ENCODE results near the gene SLX9.
"Not testable (repeated sequence)": the region's sequence is repeated elsewhere in the genome, so short reads cannot be mapped to it uniquely, and the experiment has no call there.

SLX9 gene

DNA sequence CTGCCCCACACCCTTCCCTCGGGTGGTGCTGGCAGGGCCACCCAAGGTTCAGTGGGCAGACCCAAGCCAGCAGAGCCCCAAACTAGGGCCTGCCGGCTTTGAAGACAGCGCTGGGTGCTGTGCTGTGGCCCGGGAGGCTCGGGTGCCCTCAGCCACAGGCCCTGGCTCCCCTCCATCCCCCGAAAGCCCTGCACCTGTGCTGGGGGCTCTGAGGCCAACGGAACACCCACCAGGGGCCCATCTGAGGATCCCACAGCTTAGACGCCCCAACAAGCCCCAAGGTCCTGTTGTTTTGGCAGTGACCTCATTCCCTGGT lies 27.7 kb upstream of the SLX9 start:
- no peak overlapping the region for H3K18ac ChIP-seq (ENCODE audit: low read length)
- WGBS (ENCODE audit: extremely low coverage, insufficient coverage, low lambda C conversion rate), result no CpG with 5 or more reads among the region's 8 CpGs
- no peak overlapping the region for H3K9ac ChIP-seq (ENCODE audit: low read length)
- H2BK5ac ChIP-seq (ENCODE audit: low read length), result no peak overlapping the region
- no peak overlapping the region for H3K4me3 ChIP-seq (ENCODE audit: low read length)
- H3K79me1 ChIP-seq (ENCODE audit: low read length), result no peaks in the 10 kb centered on the region
- no peak overlapping the region for H3K56ac ChIP-seq (ENCODE audit: low read length)
- no peak overlapping the region for H2BK15ac ChIP-seq (replicated peaks; ENCODE audit: low read depth)
- no peak overlapping the region for H3K27ac ChIP-seq (ENCODE audit: low read depth, low read length)
- H2BK120ac ChIP-seq (ENCODE audit: low read depth, low read length), result no peak overlapping the region
- no peak overlapping the region for H3K4ac ChIP-seq (ENCODE audit: low read depth, low read length)
- H2AK5ac ChIP-seq (ENCODE audit: low read length), result no peak overlapping the region
- peaks cover 8% of the 10 kb centered on the region for H3K27me3 ChIP-seq (ENCODE audit: insufficient read depth, low read length, poor library complexity)
- H3K4me1 ChIP-seq (ENCODE audit: control insufficient read depth, low read depth, low read length), result no peaks in the 10 kb centered on the region
- no peaks in the 10 kb centered on the region for H3K79me2 ChIP-seq (ENCODE audit: control insufficient read depth, insufficient read depth, low read length)
- no peak overlapping the region for H4K8ac ChIP-seq (ENCODE audit: low read depth, low read length)
- H4K5ac ChIP-seq (ENCODE audit: low read length), result no peak overlapping the region
- no peak overlapping the region for H3K4me2 ChIP-seq (ENCODE audit: low read length)
- no peak overlapping the region for H3K23ac ChIP-seq (ENCODE audit: low read length)
- H3K36me3 ChIP-seq (ENCODE audit: control insufficient read depth, insufficient read depth, low read length), result no peaks in the 10 kb centered on the region
- no peak for DNase-seq

GRCh38 chr21:44912506-44913412 lies 27.1 kb upstream of the SLX9 start:
- H3K4me1 ChIP-seq (ENCODE audit: control insufficient read depth, low read depth, low read length); H2BK15ac ChIP-seq (replicated peaks; ENCODE audit: low read depth); H3K79me1 ChIP-seq (ENCODE audit: low read length); DNase-seq; H3K56ac ChIP-seq (ENCODE audit: low read length); H3K23ac ChIP-seq (ENCODE audit: low read length); H3K27ac ChIP-seq (ENCODE audit: low read depth, low read length); H4K8ac ChIP-seq (ENCODE audit: low read depth, low read length); H3K18ac ChIP-seq (ENCODE audit: low read length); H3K4ac ChIP-seq (ENCODE audit: low read depth, low read length); H3K36me3 ChIP-seq (ENCODE audit: control insufficient read depth, insufficient read depth, low read length); H3K4me3 ChIP-seq (ENCODE audit: low read length); H3K9ac ChIP-seq (ENCODE audit: low read length); H4K5ac ChIP-seq (ENCODE audit: low read length); H2AK5ac ChIP-seq (ENCODE audit: low read length); H2BK5ac ChIP-seq (ENCODE audit: low read length); H2BK120ac ChIP-seq (ENCODE audit: low read depth, low read length); H3K27me3 ChIP-seq (ENCODE audit: insufficient read depth, low read length, poor library complexity); H3K79me2 ChIP-seq (ENCODE audit: control insufficient read depth, insufficient read depth, low read length); H3K4me2 ChIP-seq (ENCODE audit: low read length): not testable (repeated sequence)
- WGBS (ENCODE audit: extremely low coverage, insufficient coverage, low lambda C conversion rate), result no CpG with 5 or more reads among the region's 25 CpGs

GRCh38 chr21:44913425-44914175 lies 26.2 kb upstream of the SLX9 start:
- Histone ChIP-seq H3K4me3 (ENCODE audit: low read length) (no peak overlapping the region), H3K27me3 (ENCODE audit: insufficient read depth, low read length, poor library complexity) (peaks cover 10% of the 10 kb centered on the region), H3K9ac (ENCODE audit: low read length) (no peak overlapping the region), H3K4ac (ENCODE audit: low read depth, low read length) (no peak overlapping the region), H3K79me2 (ENCODE audit: control insufficient read depth, insufficient read depth, low read length) (no peaks in the 10 kb centered on the region), H3K23ac (ENCODE audit: low read length) (no peak overlapping the region), H3K36me3 (ENCODE audit: control insufficient read depth, insufficient read depth, low read length) (no peaks in the 10 kb centered on the region), H2BK5ac (ENCODE audit: low read length) (no peak overlapping the region), H2BK120ac (ENCODE audit: low read depth, low read length) (no peak overlapping the region), H2AK5ac (ENCODE audit: low read length) (no peak overlapping the region), H3K4me2 (ENCODE audit: low read length) (no peak overlapping the region), H2BK15ac (replicated peaks; ENCODE audit: low read depth) (no peak overlapping the region), H3K79me1 (ENCODE audit: low read length) (no peaks in the 10 kb centered on the region), H3K4me1 (ENCODE audit: control insufficient read depth, low read depth, low read length) (no peaks in the 10 kb centered on the region), H3K27ac (ENCODE audit: low read depth, low read length) (no peak overlapping the region), H3K18ac (ENCODE audit: low read length) (no peak overlapping the region), H4K5ac (ENCODE audit: low read length) (no peak overlapping the region), H4K8ac (ENCODE audit: low read depth, low read length) (no peak overlapping the region), H3K56ac (ENCODE audit: low read length) (no peak overlapping the region)
- WGBS (ENCODE audit: extremely low coverage, insufficient coverage, low lambda C conversion rate), result no CpG with 5 or more reads among the region's 7 CpGs
- no peak for DNase-seq

GRCh38 chr21:44914176-44914874 lies 25.5 kb upstream of the SLX9 start:
- Histone ChIP-seq H2BK120ac (ENCODE audit: low read depth, low read length) (no peak overlapping the region), H3K27ac (ENCODE audit: low read depth, low read length) (no peak overlapping the region), H3K36me3 (ENCODE audit: control insufficient read depth, insufficient read depth, low read length) (no peaks in the 10 kb centered on the region), H3K4ac (ENCODE audit: low read depth, low read length) (no peak overlapping the region), H4K5ac (ENCODE audit: low read length) (no peak overlapping the region), H3K79me1 (ENCODE audit: low read length) (no peaks in the 10 kb centered on the region), H4K8ac (ENCODE audit: low read depth, low read length) (no peak overlapping the region), H3K9ac (ENCODE audit: low read length) (no peak overlapping the region), H3K18ac (ENCODE audit: low read length) (no peak overlapping the region), H3K23ac (ENCODE audit: low read length) (no peak overlapping the region), H3K56ac (ENCODE audit: low read length) (no peak overlapping the region), H2BK5ac (ENCODE audit: low read length) (no peak overlapping the region), H3K4me2 (ENCODE audit: low read length) (no peak overlapping the region), H2AK5ac (ENCODE audit: low read length) (no peak overlapping the region), H3K4me3 (ENCODE audit: low read length) (no peak overlapping the region), H3K79me2 (ENCODE audit: control insufficient read depth, insufficient read depth, low read length) (no peaks in the 10 kb centered on the region), H3K4me1 (ENCODE audit: control insufficient read depth, low read depth, low read length) (no peaks in the 10 kb centered on the region), H3K27me3 (ENCODE audit: insufficient read depth, low read length, poor library complexity) (peaks cover 10% of the 10 kb centered on the region), H2BK15ac (replicated peaks; ENCODE audit: low read depth) (no peak overlapping the region)
- no peak for DNase-seq
- WGBS (ENCODE audit: extremely low coverage, insufficient coverage, low lambda C conversion rate), result no CpG with 5 or more reads among the region's 18 CpGs

DNA sequence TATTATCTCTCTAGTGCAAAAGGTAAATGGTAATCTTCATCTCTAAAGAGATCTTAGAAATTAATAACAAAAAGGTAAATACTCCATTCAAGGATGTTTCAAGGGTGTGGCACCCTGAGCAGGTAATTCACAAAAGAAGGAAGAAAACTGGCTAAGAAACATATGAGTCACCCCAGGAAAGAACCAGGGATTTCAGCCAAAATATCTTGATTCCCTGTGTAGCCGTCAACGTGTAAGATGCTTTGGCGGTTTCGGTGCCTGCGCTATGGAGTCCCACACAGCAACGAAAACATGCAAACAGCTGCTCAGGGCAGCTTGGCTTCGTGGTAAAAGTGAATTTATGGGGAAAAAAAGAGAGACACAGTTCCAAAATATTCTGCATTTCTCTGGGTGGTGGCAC lies 22.9 kb upstream of the SLX9 start:
- Histone ChIP-seq H3K27ac (ENCODE audit: low read depth, low read length) (no peak overlapping the region), H3K79me2 (ENCODE audit: control insufficient read depth, insufficient read depth, low read length) (no peaks in the 10 kb centered on the region), H4K5ac (ENCODE audit: low read length) (no peak overlapping the region), H2AK5ac (ENCODE audit: low read length) (no peak overlapping the region), H2BK5ac (ENCODE audit: low read length) (no peak overlapping the region), H3K23ac (ENCODE audit: low read length) (no peak overlapping the region), H3K4me3 (ENCODE audit: low read length) (no peak overlapping the region), H3K9ac (ENCODE audit: low read length) (no peak overlapping the region), H3K27me3 (ENCODE audit: insufficient read depth, low read length, poor library complexity) (peaks cover 7% of the 10 kb centered on the region), H3K4me1 (ENCODE audit: control insufficient read depth, low read depth, low read length) (peaks cover 3% of the 10 kb centered on the region), H3K36me3 (ENCODE audit: control insufficient read depth, insufficient read depth, low read length) (no peaks in the 10 kb centered on the region), H2BK15ac (replicated peaks; ENCODE audit: low read depth) (no peak overlapping the region), H3K18ac (ENCODE audit: low read length) (no peak overlapping the region), H3K56ac (ENCODE audit: low read length) (no peak overlapping the region), H2BK120ac (ENCODE audit: low read depth, low read length) (no peak overlapping the region), H3K79me1 (ENCODE audit: low read length) (no peaks in the 10 kb centered on the region), H3K4ac (ENCODE audit: low read depth, low read length) (no peak overlapping the region), H3K4me2 (ENCODE audit: low read length) (no peak overlapping the region), H4K8ac (ENCODE audit: low read depth, low read length) (no peak overlapping the region)
- no CpG with 5 or more reads among the region's 7 CpGs for WGBS (ENCODE audit: extremely low coverage, insufficient coverage, low lambda C conversion rate)
- no peak for DNase-seq
